Gastroesophageal sphincter (tissue), 3 donors: ENCODE data around the gene MCC.

ENCODE experiments used
- CTCF ChIP-seq, 4 experiments: fragments of 200-600 bp in 2 of 4; fragments of 450-650 bp in 2 of 4; sonication (generic) in 1 of 4; IDR thresholded peaks; one replicate each; pipeline ENCODE4 v1.5.1; 2017 to 2019; ENCODE audit warnings: antibody characterized with exemption in 4 of 4, mild to moderate bottlenecking in 2 of 4, moderate library complexity in 2 of 4
- POLR2AphosphoS5 ChIP-seq: sonication (generic); formaldehyde crosslinking; IDR thresholded peaks from one replicate; pipeline ENCODE4 v1.6.1; 2017; ENCODE audit warnings: antibody characterized with exemption

DNA sequence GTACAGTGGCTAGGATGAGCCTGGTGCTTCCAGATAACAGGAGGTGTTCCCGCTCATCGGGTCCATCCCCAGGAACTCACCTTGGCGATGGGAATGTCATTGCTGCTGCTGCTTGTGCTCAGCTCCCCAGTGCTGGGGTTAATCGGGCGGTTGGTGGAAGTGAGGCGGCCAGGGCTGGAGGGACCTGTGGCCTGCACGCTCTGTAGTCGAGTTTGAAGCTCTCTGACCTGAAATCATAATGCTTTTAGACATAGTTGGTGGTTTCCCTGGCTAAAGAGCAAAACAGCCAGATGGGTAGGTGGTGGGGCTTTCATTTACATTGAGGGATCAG is 403.2 kb downstream of the MCC start:
- TF ChIP-seq CTCF (IDR thresholded peaks at IDR 0.05) = no peak
- no peak for TF ChIP-seq POLR2AphosphoS5
